IMR-90 (cell line): ENCODE data around the gene TXNRD1. TPM values are rescaled to one million over a fixed set of nuclear protein-coding genes. Genes with fewer than 3 reads are reported as not detected.

ENCODE experiments used
- ATAC-seq: fragments of 200-7000 bp; cut with Tn5 transposase; 2 replicates; pipeline ENCODE4 v1.9.1; 2020; ENCODE audit warnings: low read depth, mild to moderate bottlenecking, moderate library complexity
- BruUV-seq: library from RNA; stranded (reverse); fragments of 400-500 nt; replicated peaks from 2 replicates; lab custom pipeline; 2021; lab: Mats Ljungman, UMichigan
- CTCF ChIA-PET: fragments of 300-600 bp; formaldehyde crosslinking; extraction: SDS; loops from one replicate; lab custom pipeline; 2021; ENCODE audit warnings: antibody characterized with exemption; lab: Yijun Ruan, JAX
- POLR2A ChIA-PET: fragments of 300-600 bp; sonication (Branson Sonifier 250); formaldehyde crosslinking; loops from one replicate; lab custom pipeline; 2022; ENCODE audit warnings: antibody characterized with exemption; ENCODE audit not compliant: unreplicated experiment; lab: Charles Lee
- DNase-seq: peaks from one replicate; pipeline ENCODE4 v3.0.0; 2013
- H2AFZ ChIP-seq: replicated peaks from 2 replicates; pipeline ENCODE3; 2013; ENCODE audit warnings: low read length, mild to moderate bottlenecking; ENCODE audit not compliant: poor library complexity
- H2AK5ac ChIP-seq: 2 replicates; pipeline ENCODE4 v1.6.1; 2013; ENCODE audit warnings: low read depth, low read length, inconsistent platforms
- H2AK9ac ChIP-seq: replicated peaks from 2 replicates; pipeline ENCODE3; 2013; ENCODE audit warnings: mild to moderate bottlenecking, low read depth, low read length, moderate library complexity; ENCODE audit not compliant: poor library complexity
- H2BK120ac ChIP-seq: 2 replicates; pipeline ENCODE4 v1.6.1; 2013; ENCODE audit warnings: low read depth, low read length, inconsistent platforms
- H2BK15ac ChIP-seq: 3 replicates; pipeline ENCODE4 v1.6.1; 2013; ENCODE audit warnings: low read depth, low read length, inconsistent platforms
- H2BK20ac ChIP-seq: 2 replicates; pipeline ENCODE4 v1.6.1; 2013; ENCODE audit warnings: low read depth, mild to moderate bottlenecking, inconsistent platforms, low read length, moderate library complexity
- H2BK5ac ChIP-seq: 2 replicates; pipeline ENCODE4 v1.6.1; 2013; ENCODE audit warnings: mild to moderate bottlenecking, low read depth, low read length, inconsistent platforms; ENCODE audit not compliant: poor library complexity, severe bottlenecking
- H3K14ac ChIP-seq: replicated peaks from 2 replicates; pipeline ENCODE4 v1.6.1; 2013; ENCODE audit warnings: low read depth, low read length, inconsistent platforms
- H3K18ac ChIP-seq: 2 replicates; pipeline ENCODE4 v1.6.1; 2013; ENCODE audit warnings: low read depth, low read length, control low read depth
- H3K23ac ChIP-seq: 2 replicates; pipeline ENCODE4 v1.6.1; 2013; ENCODE audit warnings: low read depth, low read length, inconsistent platforms
- H3K27ac ChIP-seq: 2 replicates; pipeline ENCODE4 v1.5.1; 2013; ENCODE audit warnings: mild to moderate bottlenecking, control low read depth, low read length; ENCODE audit not compliant: insufficient read depth
- H3K27me3 ChIP-seq: 2 replicates; pipeline ENCODE4 v1.6.1; 2013; ENCODE audit warnings: low read length; ENCODE audit not compliant: control insufficient read depth, insufficient read depth
- H3K36me3 ChIP-seq: 2 replicates; pipeline ENCODE4 v1.6.1; 2013; ENCODE audit warnings: low read length, mixed read lengths; ENCODE audit not compliant: control insufficient read depth, insufficient read depth
- H3K4ac ChIP-seq: 2 replicates; pipeline ENCODE4 v1.6.1; 2013; ENCODE audit warnings: low read depth, low read length, inconsistent platforms
- H3K4me1 ChIP-seq: 2 replicates; pipeline ENCODE4 v1.6.1; 2013; ENCODE audit warnings: low read length, mixed read lengths; ENCODE audit not compliant: control insufficient read depth, insufficient read depth
- H3K4me2 ChIP-seq: 2 replicates; pipeline ENCODE4 v1.6.1; 2013; ENCODE audit warnings: low read depth, mild to moderate bottlenecking, control low read depth, low read length, moderate library complexity
- H3K4me3 ChIP-seq: 2 replicates; pipeline ENCODE4 v1.5.1; 2013; ENCODE audit warnings: low read depth, mild to moderate bottlenecking, control low read depth, low read length, moderate library complexity; ENCODE audit not compliant: insufficient read depth
- H3K56ac ChIP-seq: 2 replicates; pipeline ENCODE4 v1.6.1; 2013; ENCODE audit warnings: low read length, inconsistent platforms; ENCODE audit not compliant: insufficient read depth; ENCODE audit errors: extremely low read depth
- H3K79me1 ChIP-seq, 2 experiments: 2 replicates each; pipeline ENCODE4 v1.6.1; 2013; ENCODE audit warnings: low read length in 2 of 2, inconsistent platforms in 1 of 2, low read depth in 1 of 2
- H3K9ac ChIP-seq: 2 replicates; pipeline ENCODE4 v1.6.1; 2013; ENCODE audit warnings: low read depth, low read length, control low read depth
- H3K9me1 ChIP-seq: 2 replicates; pipeline ENCODE4 v1.6.1; 2013; ENCODE audit warnings: low read length, inconsistent platforms; ENCODE audit not compliant: insufficient read depth
- H3K9me3 ChIP-seq: 2 replicates; pipeline ENCODE4 v1.6.1; 2013; ENCODE audit warnings: low read length; ENCODE audit not compliant: control insufficient read depth, insufficient read depth
- H4K20me1 ChIP-seq: 2 replicates; pipeline ENCODE4 v1.6.1; 2013; ENCODE audit warnings: low read length, inconsistent platforms; ENCODE audit not compliant: insufficient read depth
- H4K5ac ChIP-seq: 2 replicates; pipeline ENCODE4 v1.6.1; 2013; ENCODE audit warnings: mild to moderate bottlenecking, low read depth, low read length, control low read depth
- H4K8ac ChIP-seq, 2 experiments: 2 replicates each; pipeline ENCODE4 v1.6.1; 2013; ENCODE audit warnings: low read depth in 2 of 2, low read length in 2 of 2, control low read depth in 1 of 2, inconsistent platforms in 1 of 2
- H4K91ac ChIP-seq: 2 replicates; pipeline ENCODE4 v1.6.1; 2013; ENCODE audit warnings: low read depth, low read length, inconsistent platforms; ENCODE audit not compliant: insufficient read depth
- BHLHE40 ChIP-seq: fragments of 150-350 bp; IDR thresholded peaks from 2 replicates; pipeline ENCODE4 v1.6.1; 2016; ENCODE audit warnings: mild to moderate bottlenecking, low read depth, low read length
- CEBPB ChIP-seq: IDR thresholded peaks from 2 replicates; pipeline ENCODE4 v1.6.1; 2012; ENCODE audit warnings: low read depth, low read length, improper control_type of control experiment
- CTCF ChIP-seq: conservative IDR thresholded peaks from 2 replicates; pipeline ENCODE4 v1.5.1; 2012; ENCODE audit warnings: mild to moderate bottlenecking, low read depth, low read length, improper control_type of control experiment
- FOS ChIP-seq: fragments of 150-350 bp; IDR thresholded peaks from 2 replicates; pipeline ENCODE4 v1.6.1; 2016; ENCODE audit warnings: low read depth, low read length
- MAFK ChIP-seq: IDR thresholded peaks from 2 replicates; pipeline ENCODE4 v1.6.1; 2012; ENCODE audit warnings: low read depth, low read length, improper control_type of control experiment
- MAZ ChIP-seq: IDR thresholded peaks from 2 replicates; pipeline ENCODE4 v1.6.1; 2012; ENCODE audit warnings: low read depth, mild to moderate bottlenecking, low read length, improper control_type of control experiment, moderate library complexity, borderline replicate concordance
- POLR2A ChIP-seq: IDR thresholded peaks from 2 replicates; pipeline ENCODE4 v1.6.1; 2012; ENCODE audit warnings: mild to moderate bottlenecking, low read depth, low read length
- RFX5 ChIP-seq: IDR thresholded peaks from 2 replicates; pipeline ENCODE4 v1.8.0; 2012; ENCODE audit warnings: low read depth, mild to moderate bottlenecking, low read length, moderate library complexity
- WGBS, 2 experiments: methylation state at CpG; one replicate each; pipeline versions ENCODE4 v1.1.5 to v1.1.7; 2013; ENCODE audit warnings: missing lambda C conversion rate in 2 of 2; ENCODE audit not compliant: insufficient read length in 1 of 2; ENCODE audit errors: extremely low coverage in 2 of 2; 5-methylcytosine and 5-hydroxymethylcytosine counted together
- dilution Hi-C: fragments of 300-500 bp; cut with HindIII; formaldehyde crosslinking; loops from one replicate; pipeline ENCODE4 v1.14.3; 2018; ENCODE audit warnings: low sequenced_read_pairs; ENCODE audit not compliant: unreplicated experiment
- in situ Hi-C: fragments of 300-500 bp; cut with MboI; formaldehyde crosslinking; loops from 3 replicates; pipeline ENCODE4 v1.14.3; 2019; ENCODE audit warnings: low sequenced_read_pairs, inconsistent platforms, mixed read lengths
- intact Hi-C: fragments of 100-400 bp; cut with micrococcal nuclease; formaldehyde crosslinking; loops from 2 replicates; pipeline ENCODE4 v1.10.0; 2022
- polyA plus RNA-seq, 3 experiments: library from polyadenylated mRNA; depleted of rRNA; stranded (reverse); fragments of >200 nt; gene quantifications; 2 replicates each; pipeline ENCODE4 v1.2.3, GENCODE V29; 2012; ENCODE audit warnings: low replicate concordance in 1 of 3
- total RNA-seq: library from RNA; depleted of rRNA; stranded (reverse); fragments of >200 nt; gene quantifications from 2 replicates; pipeline ENCODE4 v1.2.3, GENCODE V29; 2012
- TF ChIP-seq, protein P1 (sequence below): fragments of 150-350 bp; IDR thresholded peaks from 2 replicates; pipeline ENCODE4 v1.6.1; 2017; ENCODE audit warnings: mild to moderate bottlenecking, antibody characterized with exemption, low read length, low read depth

The TXNRD1 gene
- total and polyA plus RNA-seq, 2 of the 4 experiments (the other 2 are of a cell fraction) = 379 to 582 TPM

- Histone ChIP-seq H2AK9ac (no peak overlapping the region), H3K4ac (no peak overlapping the region), H3K4me2 (no peak overlapping the region; the same call in none of the 2 replicates), H4K5ac (no peak overlapping the region), H3K4me1 (peaks cover 26% of the 10 kb centered on the region), H2BK20ac (no peak overlapping the region), H3K9me1 (peaks cover 15% of the 10 kb centered on the region), H4K8ac (no peak overlapping the region), H2AK5ac (no peak overlapping the region), H4K91ac (no peak overlapping the region), H3K18ac (no peak overlapping the region), H3K27ac (no peak overlapping the region), H2AFZ (no peak overlapping the region), H3K9ac (no peak overlapping the region), H3K79me1 (peaks cover 4 to 44% of the 10 kb centered on the region in 2 experiments; a peak in 2 of 4 replicates), H3K23ac (peak overlapping the region; percentile 44), H3K14ac (no peak overlapping the region), H3K56ac (no peak overlapping the region), H3K4me3 (no peak overlapping the region), H3K27me3 (no peaks in the 10 kb centered on the region), H2BK120ac (no peak overlapping the region), H3K36me3 (peaks cover 42% of the 10 kb centered on the region), H4K20me1 (peaks cover 99% of the 10 kb centered on the region), H2BK5ac (peak overlapping the region; percentile 46), H3K9me3 (no peaks in the 10 kb centered on the region), H2BK15ac (no peak overlapping the region)
- in situ Hi-C loops = no loop called here
- ChIA-PET CTCF (no interaction called here), POLR2A (interaction anchor here (0.6 kb wide), 1 partner anchor 86 kb away, joined by 25 read pairs; no protein-coding TSS in a partner anchor)
- DNase-seq (no peak), ATAC-seq (no peak)
- TF ChIP-seq POLR2A = peak; percentile 40
- TF ChIP-seq CTCF = no peak
- TF ChIP-seq MAFK = no peak
- no peak for TF ChIP-seq CEBPB
- TF ChIP-seq, protein P1, sequence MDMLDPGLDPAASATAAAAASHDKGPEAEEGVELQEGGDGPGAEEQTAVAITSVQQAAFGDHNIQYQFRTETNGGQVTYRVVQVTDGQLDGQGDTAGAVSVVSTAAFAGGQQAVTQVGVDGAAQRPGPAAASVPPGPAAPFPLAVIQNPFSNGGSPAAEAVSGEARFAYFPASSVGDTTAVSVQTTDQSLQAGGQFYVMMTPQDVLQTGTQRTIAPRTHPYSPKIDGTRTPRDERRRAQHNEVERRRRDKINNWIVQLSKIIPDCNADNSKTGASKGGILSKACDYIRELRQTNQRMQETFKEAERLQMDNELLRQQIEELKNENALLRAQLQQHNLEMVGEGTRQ = peak; percentile 41; the same call in 1 of the 2 replicates
- no peak for TF ChIP-seq BHLHE40
- no peak for TF ChIP-seq MAZ
- TF ChIP-seq FOS = no peak
- TF ChIP-seq RFX5 = no peak
- WGBS, 2 experiments = 91% methylated on average over 1 of the region's 6 CpGs; no CpG with 5 or more reads in 1 of the 2 experiments
- intact Hi-C loops = loop anchor here (10.0 kb wide), 1 partner anchor 425 kb away; no protein-coding TSS in a partner anchor
- dilution Hi-C loops = no loop called here
- no TSS peak for BruUV-seq
These were observed 84.4 kb downstream of the TXNRD1 start for GRCh38 chr12:104299842-104300481.
